Astrocyte of the cerebellum (primary cell): ENCODE results near the gene OTOP3.

ENCODE experiments used
- DNase-seq: peaks from one replicate; pipeline ENCODE4 v3.0.0-alpha.2; 2011; ENCODE audit warnings: low read depth
- H3K4me3 ChIP-seq: 2 replicates; pipeline ENCODE4 v1.5.1; 2011; ENCODE audit warnings: mild to moderate bottlenecking, low read depth, low read length, moderate library complexity
- CTCF ChIP-seq: IDR thresholded peaks from 2 replicates; pipeline ENCODE4 v1.5.1; 2012; ENCODE audit warnings: low read length, low read depth, moderate library complexity, mild to moderate bottlenecking; ENCODE audit errors: missing control alignments
- in situ Hi-C: cut with HindIII; loops from 2 replicates; pipeline ENCODE4 v1.10.0; 2017; ENCODE audit warnings: low sequenced_read_pairs

Gene OTOP3

GRCh38 chr17:74995847-74996246 is 60.1 kb downstream of the OTOP3 start:
- in situ Hi-C loops: no loop called here
- no peak for TF ChIP-seq CTCF
- H3K4me3 ChIP-seq: no peak overlapping the region

GRCh38 chr17:74998783-74999182 is 63.1 kb downstream of the OTOP3 start:
- no peak overlapping the region for H3K4me3 ChIP-seq
- in situ Hi-C loops: no loop called here
- no peak for TF ChIP-seq CTCF
- no peak for DNase-seq

More at GRCh38 chr17:74995847-74996246, 60.1 kb downstream of the OTOP3 start:
- no peak for DNase-seq

GRCh38 chr17:74999523-74999922 is 63.8 kb downstream of the OTOP3 start:
- H3K4me3 ChIP-seq: no peak overlapping the region
- in situ Hi-C loops: no loop called here
- no peak for DNase-seq
- no peak for TF ChIP-seq CTCF
